D341Med (cell line): ENCODE measurements around the gene TNP2.

Experiments used
- DNase-seq: peaks from one replicate; pipeline ENCODE4 v3.0.0; 2012; ENCODE audit warnings: low spot score

TNP2 gene

DNA sequence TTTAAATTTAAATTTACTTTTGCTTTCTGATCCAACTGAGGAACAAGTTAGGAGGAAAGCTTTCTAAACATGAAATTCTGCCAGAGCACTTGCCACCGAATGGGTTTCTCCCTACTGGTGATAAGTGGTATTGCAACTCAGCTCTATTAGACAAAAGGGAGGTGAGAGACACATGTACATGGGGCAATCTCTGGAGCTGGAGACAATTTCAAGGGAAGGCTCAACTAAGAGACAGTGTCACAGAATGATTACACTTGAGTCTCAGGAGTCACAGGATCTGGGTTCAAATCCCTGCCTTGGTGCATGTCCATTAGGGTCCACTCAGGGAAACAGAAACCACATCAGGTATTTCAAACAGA is 50.5 kb downstream of the TNP2 start:
- no peak for DNase-seq
